ENCODE data around the gene SUMF1. TPM values are rescaled to one million over a fixed set of nuclear protein-coding genes. Genes with fewer than 3 reads are reported as not detected.

SUMF1 gene
- total and polyA plus RNA-seq, 2 donors (not counting 1 experiment from before 2014, with no cell fraction given), result 10.3 to 21.2 TPM

DNA sequence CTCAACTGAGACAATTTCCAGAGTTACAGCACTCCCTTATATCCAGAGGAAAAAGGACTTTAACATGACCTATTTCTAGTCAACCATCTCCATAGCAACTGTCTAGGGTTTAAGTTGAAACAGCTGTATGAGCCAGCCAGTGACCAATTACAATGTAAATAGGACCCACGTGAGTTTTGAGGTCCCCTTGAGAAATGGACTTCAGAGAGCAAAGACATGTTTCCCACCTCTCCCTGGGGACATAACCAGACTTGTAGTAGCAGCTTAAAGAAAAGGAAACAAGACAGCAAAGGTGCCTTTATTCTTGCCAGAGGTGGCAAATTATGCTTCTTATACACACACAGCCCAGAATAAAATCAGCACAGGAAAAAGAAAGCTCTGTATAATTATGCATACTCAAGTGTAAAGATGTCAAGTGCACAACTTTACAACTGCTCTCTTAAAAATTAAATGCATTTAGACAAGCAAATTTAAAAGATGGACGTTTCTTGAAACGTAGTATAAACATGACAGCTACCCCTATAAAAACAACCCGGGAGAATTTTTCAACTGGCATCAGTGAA is 40.2 kb downstream of the SUMF1 start:
- no peak overlapping the region for H3K4me2 ChIP-seq (replicated peaks; ENCODE audit: low read depth, low read length, poor library complexity, severe bottlenecking)

DNA sequence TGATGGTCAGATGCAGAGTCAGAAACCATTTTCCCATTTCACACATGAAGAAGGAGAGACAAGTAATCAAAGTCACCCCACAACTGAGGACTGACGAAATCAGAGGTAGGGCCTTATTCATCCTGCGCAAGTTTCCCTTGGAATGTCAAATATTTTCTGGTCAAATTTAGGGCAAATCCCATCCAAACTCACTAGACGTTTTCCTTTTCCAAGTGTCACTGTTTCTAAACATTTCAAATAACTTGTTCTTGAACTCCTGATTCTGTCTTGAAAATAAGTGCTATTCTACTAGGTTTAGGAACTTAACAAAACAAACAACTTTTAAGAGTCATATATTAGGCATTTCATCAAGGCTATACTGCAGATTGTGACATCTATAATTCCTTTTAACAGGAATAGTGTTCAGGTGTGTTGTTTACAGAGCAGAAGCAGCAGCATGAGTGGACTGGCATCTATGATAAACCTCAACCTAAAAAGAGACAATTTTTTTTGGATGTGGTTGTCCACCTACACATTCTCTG is 40.7 kb downstream of the SUMF1 start:
- Histone ChIP-seq H3K27me3 (replicated peaks in 1 of 4; ENCODE audit: control extremely low read depth in 1 of 4, control insufficient read depth in 3 of 4, insufficient read depth in 4 of 4, low read length in 3 of 4) (no peaks in the 10 kb centered on the region), H4K20me1 (ENCODE audit: control insufficient read depth, insufficient read depth, low read length, poor library complexity, severe bottlenecking) (no peaks in the 10 kb centered on the region), H3K79me2 (ENCODE audit: control insufficient read depth, insufficient read depth, low read length) (peaks cover 21% of the 10 kb centered on the region), H2AFZ (ENCODE audit: insufficient read depth, low read depth, low read length, poor library complexity, severe bottlenecking) (no peak overlapping the region), H3K36me3 (replicated peaks in 1 of 2; ENCODE audit: control extremely low read depth in 1 of 2, control insufficient read depth in 1 of 2, extremely low read depth in 1 of 2, insufficient read depth in 2 of 2, low read length in 1 of 2) (peaks cover 0 to 2% of the 10 kb centered on the region in 2 experiments), H3K4me1 (ENCODE audit: control insufficient read depth in 2 of 2, insufficient read depth in 2 of 2, low read length in 2 of 2) (no peaks in the 10 kb centered on the region), H3K9me3 (ENCODE audit: control extremely low read depth in 1 of 3, control insufficient read depth in 2 of 3, insufficient read depth in 1 of 3, low read length in 2 of 3) (peaks cover 0 to 2% (median 0%) of the 10 kb centered on the region in 3 donors), H3K9ac (ENCODE audit: low read length) (no peak overlapping the region), H3K4me2 (replicated peaks; ENCODE audit: low read depth, low read length, poor library complexity, severe bottlenecking) (no peak overlapping the region), H3K4me3 (ENCODE audit: control extremely low read depth in 1 of 5, extremely low read depth in 1 of 5, insufficient read depth in 1 of 5, low read depth in 2 of 5, low read length in 4 of 5) (no peak overlapping the region), H3K27ac (ENCODE audit: low read length in 2 of 2) (no peak overlapping the region)
- Mint-ChIP-seq H3K27ac (no peak overlapping the region), H3K9me3 (ENCODE audit: insufficient read depth) (no peaks in the 10 kb centered on the region), H3K27me3 (no peaks in the 10 kb centered on the region), H3K4me3 (no peak overlapping the region), H3K4me1 (peaks cover 14% of the 10 kb centered on the region)
- CTCF ChIA-PET, result interaction anchor here (0.9 to 1.4 kb wide), 2 partner anchors 207 to 285 kb away, joined by 3 to 5 read pairs; no protein-coding TSS in a partner anchor
- POLR2A ChIA-PET, result no interaction called here
- DNase-seq, result no peak
- TF ChIP-seq, protein P1, sequence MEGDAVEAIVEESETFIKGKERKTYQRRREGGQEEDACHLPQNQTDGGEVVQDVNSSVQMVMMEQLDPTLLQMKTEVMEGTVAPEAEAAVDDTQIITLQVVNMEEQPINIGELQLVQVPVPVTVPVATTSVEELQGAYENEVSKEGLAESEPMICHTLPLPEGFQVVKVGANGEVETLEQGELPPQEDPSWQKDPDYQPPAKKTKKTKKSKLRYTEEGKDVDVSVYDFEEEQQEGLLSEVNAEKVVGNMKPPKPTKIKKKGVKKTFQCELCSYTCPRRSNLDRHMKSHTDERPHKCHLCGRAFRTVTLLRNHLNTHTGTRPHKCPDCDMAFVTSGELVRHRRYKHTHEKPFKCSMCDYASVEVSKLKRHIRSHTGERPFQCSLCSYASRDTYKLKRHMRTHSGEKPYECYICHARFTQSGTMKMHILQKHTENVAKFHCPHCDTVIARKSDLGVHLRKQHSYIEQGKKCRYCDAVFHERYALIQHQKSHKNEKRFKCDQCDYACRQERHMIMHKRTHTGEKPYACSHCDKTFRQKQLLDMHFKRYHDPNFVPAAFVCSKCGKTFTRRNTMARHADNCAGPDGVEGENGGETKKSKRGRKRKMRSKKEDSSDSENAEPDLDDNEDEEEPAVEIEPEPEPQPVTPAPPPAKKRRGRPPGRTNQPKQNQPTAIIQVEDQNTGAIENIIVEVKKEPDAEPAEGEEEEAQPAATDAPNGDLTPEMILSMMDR (IDR thresholded peaks at IDR 0.05), result no peak
- TF ChIP-seq EZH2 (IDR thresholded peaks at IDR 0.05; ENCODE audit: borderline replicate concordance, insufficient read depth, low read depth, low read length, poor library complexity, severe bottlenecking), result no peak
- WGBS (ENCODE audit: insufficient coverage), result 90% methylated on average over 2 of the region's 3 CpGs
- no peak for ATAC-seq (ENCODE audit: low read depth)
- intact Hi-C loops (cut with micrococcal nuclease), result no loop called here

More for the DNA sequence above, 40.2 kb downstream of the SUMF1 start:
- Histone ChIP-seq H3K4me3 (ENCODE audit: control extremely low read depth in 1 of 5, extremely low read depth in 1 of 5, insufficient read depth in 1 of 5, low read depth in 2 of 5, low read length in 4 of 5) (no peak overlapping the region), H3K36me3 (replicated peaks in 1 of 2; ENCODE audit: control extremely low read depth in 1 of 2, control insufficient read depth in 1 of 2, extremely low read depth in 1 of 2, insufficient read depth in 2 of 2, low read length in 1 of 2) (peaks cover 0 to 2% of the 10 kb centered on the region in 2 experiments), H2AFZ (ENCODE audit: insufficient read depth, low read depth, low read length, poor library complexity, severe bottlenecking) (no peak overlapping the region), H3K27ac (ENCODE audit: low read length in 2 of 2) (no peak overlapping the region), H3K79me2 (ENCODE audit: control insufficient read depth, insufficient read depth, low read length) (peaks cover 22% of the 10 kb centered on the region), H3K4me1 (ENCODE audit: control insufficient read depth in 2 of 2, insufficient read depth in 2 of 2, low read length in 2 of 2) (no peaks in the 10 kb centered on the region), H3K27me3 (replicated peaks in 1 of 4; ENCODE audit: control extremely low read depth in 1 of 4, control insufficient read depth in 3 of 4, insufficient read depth in 4 of 4, low read length in 3 of 4) (no peaks in the 10 kb centered on the region), H3K9me3 (ENCODE audit: control extremely low read depth in 1 of 3, control insufficient read depth in 2 of 3, insufficient read depth in 1 of 3, low read length in 2 of 3) (peaks cover 0 to 5% (median 2%) of the 10 kb centered on the region in 3 donors), H3K9ac (ENCODE audit: low read length) (peak overlapping the region; percentile 2), H4K20me1 (ENCODE audit: control insufficient read depth, insufficient read depth, low read length, poor library complexity, severe bottlenecking) (no peaks in the 10 kb centered on the region)
- intact Hi-C loops (cut with micrococcal nuclease), result no loop called here
- Mint-ChIP-seq H3K4me3 (no peak overlapping the region), H3K27ac (no peak overlapping the region), H3K9me3 (ENCODE audit: insufficient read depth) (no peaks in the 10 kb centered on the region), H3K27me3 (no peaks in the 10 kb centered on the region), H3K4me1 (peaks cover 14% of the 10 kb centered on the region)
- TF ChIP-seq, protein P1 (IDR thresholded peaks at IDR 0.05), result no peak
- TF ChIP-seq EZH2 (IDR thresholded peaks at IDR 0.05; ENCODE audit: borderline replicate concordance, insufficient read depth, low read depth, low read length, poor library complexity, severe bottlenecking), result no peak
- DNase-seq, result no peak
- peak; percentile 21 for ATAC-seq (ENCODE audit: low read depth)
- ChIA-PET CTCF (interaction anchor here (0.9 to 1.4 kb wide), 2 partner anchors 207 to 285 kb away, joined by 3 to 5 read pairs; no protein-coding TSS in a partner anchor), POLR2A (no interaction called here)
- no CpG with 5 or more reads among the region's 4 CpGs for WGBS (ENCODE audit: insufficient coverage)
